ENCODE data around the gene GSX2. TPM values are rescaled to one million over a fixed set of nuclear protein-coding genes. Genes with fewer than 3 reads are reported as not detected.

The GSX2 gene
- total and polyA plus RNA-seq, 2 of the 4 experiments (the other 2 are of a cell fraction) = not detected

- Histone ChIP-seq H4K8ac (ENCODE audit: low read depth in 2 of 2, low read length in 2 of 2) (no peak overlapping the region), H2AFZ (replicated peaks; ENCODE audit: low read length, poor library complexity) (no peak overlapping the region), H2BK5ac (ENCODE audit: low read depth, low read length, poor library complexity, severe bottlenecking) (no peak overlapping the region), H2BK15ac (ENCODE audit: low read depth, low read length) (no peak overlapping the region), H3K36me3 (ENCODE audit: control insufficient read depth, insufficient read depth, low read length) (no peaks in the 10 kb centered on the region), H3K27ac (ENCODE audit: insufficient read depth, low read length) (no peak overlapping the region), H2BK20ac (ENCODE audit: low read depth, low read length) (no peak overlapping the region), H3K4ac (ENCODE audit: low read depth, low read length) (no peak overlapping the region), H4K20me1 (ENCODE audit: insufficient read depth, low read length) (peaks cover 81% of the 10 kb centered on the region; the same call in 1 of the 2 replicates), H3K27me3 (ENCODE audit: control insufficient read depth, insufficient read depth, low read length) (no peaks in the 10 kb centered on the region), H3K9me1 (ENCODE audit: insufficient read depth, low read length) (peaks cover 8% of the 10 kb centered on the region), H3K9ac (ENCODE audit: low read depth, low read length) (no peak overlapping the region), H3K79me1 (ENCODE audit: low read depth in 1 of 2, low read length in 2 of 2) (peaks cover 6 to 65% of the 10 kb centered on the region in 2 experiments; a peak in 2 of 4 replicates), H4K5ac (ENCODE audit: low read depth, low read length) (no peak overlapping the region), H3K56ac (ENCODE audit: extremely low read depth, insufficient read depth, low read length) (no peak overlapping the region), H2AK5ac (ENCODE audit: low read depth, low read length) (no peak overlapping the region), H3K4me2 (ENCODE audit: low read depth, low read length) (no peak overlapping the region), H2BK120ac (ENCODE audit: low read depth, low read length) (no peak overlapping the region), H3K14ac (replicated peaks; ENCODE audit: low read depth, low read length) (no peak overlapping the region), H2AK9ac (replicated peaks; ENCODE audit: low read depth, low read length, poor library complexity) (no peak overlapping the region), H3K4me1 (ENCODE audit: control insufficient read depth, insufficient read depth, low read length) (peaks cover 4% of the 10 kb centered on the region; the same call in 1 of the 2 replicates), H3K18ac (ENCODE audit: low read depth, low read length) (no peak overlapping the region), H3K9me3 (ENCODE audit: control insufficient read depth, insufficient read depth, low read length) (no peaks in the 10 kb centered on the region), H3K4me3 (ENCODE audit: insufficient read depth, low read depth, low read length) (no peak overlapping the region), H4K91ac (ENCODE audit: insufficient read depth, low read depth, low read length) (no peak overlapping the region), H3K23ac (ENCODE audit: low read depth, low read length) (no peak overlapping the region)
- TF ChIP-seq BHLHE40 (IDR thresholded peaks at IDR 0.05; ENCODE audit: low read depth, low read length) = no peak
- no peak for TF ChIP-seq MAFK (IDR thresholded peaks at IDR 0.05; ENCODE audit: low read depth, low read length)
- no peak for TF ChIP-seq SMC3 (IDR thresholded peaks at IDR 0.05; ENCODE audit: low read depth, low read length)
- no peak for TF ChIP-seq CTCF (conservative IDR thresholded peaks at IDR 0.05; ENCODE audit: low read depth, low read length)
- TF ChIP-seq CEBPB (IDR thresholded peaks at IDR 0.05; ENCODE audit: low read depth, low read length) = no peak
- no peak for TF ChIP-seq POLR2A (IDR thresholded peaks at IDR 0.05; ENCODE audit: low read depth, low read length)
- TF ChIP-seq RCOR1 (IDR thresholded peaks at IDR 0.05; ENCODE audit: insufficient replicate concordance, low read length) = no peak
- TF ChIP-seq RFX5 (IDR thresholded peaks at IDR 0.05; ENCODE audit: low read depth, low read length) = no peak
- no peak for TF ChIP-seq MXI1 (IDR thresholded peaks at IDR 0.05; ENCODE audit: borderline replicate concordance, low read depth, low read length)
- no peak for TF ChIP-seq RAD21 (IDR thresholded peaks at IDR 0.05; ENCODE audit: low read length)
- no peak for TF ChIP-seq FOS (IDR thresholded peaks at IDR 0.05; ENCODE audit: low read depth, low read length)
- TF ChIP-seq CHD1 (IDR thresholded peaks at IDR 0.05; ENCODE audit: low read depth, low read length) = no peak
- TF ChIP-seq USF2 (IDR thresholded peaks at IDR 0.05; ENCODE audit: low read depth, low read length) = no peak
- TF ChIP-seq MAZ (IDR thresholded peaks at IDR 0.05; ENCODE audit: borderline replicate concordance, low read depth, low read length) = no peak
- no peak for TF ChIP-seq NFE2L2 (IDR thresholded peaks at IDR 0.05; ENCODE audit: low read depth, low read length)
- no peak for TF ChIP-seq ELK1 (IDR thresholded peaks at IDR 0.05; ENCODE audit: borderline replicate concordance, low read depth, low read length)
- POLR2A ChIA-PET (ENCODE audit: unreplicated experiment) = no interaction called here
- no TSS peak for BruUV-seq (replicated peaks)
- dilution Hi-C loops (cut with HindIII; ENCODE audit: low sequenced_read_pairs, unreplicated experiment) (no loop called here), intact Hi-C loops (cut with micrococcal nuclease) (no loop called here), in situ Hi-C loops (cut with MboI; ENCODE audit: low sequenced_read_pairs) (loop anchor here (25.0 kb wide), 1 partner anchor 1043 kb away; no protein-coding TSS in a partner anchor)
- WGBS, 2 experiments (ENCODE audit: extremely low coverage in 2 of 2, insufficient read length in 1 of 2) = no CpG with 5 or more reads among the region's 1 CpG
- no peak for DNase-seq
- no peak for ATAC-seq (ENCODE audit: low read depth)
- CTCF ChIA-PET = no interaction called here
Observed at GRCh38 chr4:54055494-54055893, 44.5 kb upstream of the GSX2 start.

Data from IMR-90 (cell line).